ENCODE data around the gene ANKRD52. TPM values are rescaled to one million over a fixed set of nuclear protein-coding genes. Genes with fewer than 3 reads are reported as not detected.
A peak's percentile ranks its signal among the peaks of the same experiment; 100 is the strongest.

ANKRD52 gene
- total and polyA plus RNA-seq, 9 of the 15 experiments (the other 6 are each of a cell fraction or from before 2014, with no cell fraction given) = 0.52 to 46.8 (median 7.9) TPM

DNA sequence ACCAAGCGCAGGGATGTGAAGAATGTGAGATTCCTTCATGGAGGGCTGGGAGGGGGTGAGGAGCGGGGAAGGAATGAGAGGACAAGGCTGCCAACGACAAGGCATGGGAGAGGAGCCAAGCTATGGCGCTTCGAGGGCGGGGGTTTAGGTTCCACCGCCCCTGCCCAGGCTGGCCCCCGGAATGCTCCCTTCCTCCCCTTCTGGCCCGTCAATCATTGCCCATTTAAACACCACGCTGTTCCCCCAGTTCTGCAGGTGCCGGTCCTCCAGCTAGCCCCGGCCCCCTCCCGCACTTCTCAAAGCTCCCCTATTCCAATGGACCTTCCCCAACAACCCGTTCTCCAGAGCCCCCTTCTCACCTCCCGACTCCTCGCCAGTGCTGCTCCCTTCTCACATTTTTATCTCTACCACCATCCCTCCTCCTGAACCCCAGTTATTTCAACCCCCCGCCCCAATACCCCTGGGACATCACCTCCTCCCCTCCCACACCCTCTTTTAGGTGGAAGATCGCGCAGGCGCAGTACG, 36.9 kb downstream of the ANKRD52 start (continued):
- no peak for TF ChIP-seq ZNF318 (IDR thresholded peaks at IDR 0.05; ENCODE audit: borderline replicate concordance in 1 of 2, low read depth in 1 of 2)
- TF ChIP-seq, protein P1, sequence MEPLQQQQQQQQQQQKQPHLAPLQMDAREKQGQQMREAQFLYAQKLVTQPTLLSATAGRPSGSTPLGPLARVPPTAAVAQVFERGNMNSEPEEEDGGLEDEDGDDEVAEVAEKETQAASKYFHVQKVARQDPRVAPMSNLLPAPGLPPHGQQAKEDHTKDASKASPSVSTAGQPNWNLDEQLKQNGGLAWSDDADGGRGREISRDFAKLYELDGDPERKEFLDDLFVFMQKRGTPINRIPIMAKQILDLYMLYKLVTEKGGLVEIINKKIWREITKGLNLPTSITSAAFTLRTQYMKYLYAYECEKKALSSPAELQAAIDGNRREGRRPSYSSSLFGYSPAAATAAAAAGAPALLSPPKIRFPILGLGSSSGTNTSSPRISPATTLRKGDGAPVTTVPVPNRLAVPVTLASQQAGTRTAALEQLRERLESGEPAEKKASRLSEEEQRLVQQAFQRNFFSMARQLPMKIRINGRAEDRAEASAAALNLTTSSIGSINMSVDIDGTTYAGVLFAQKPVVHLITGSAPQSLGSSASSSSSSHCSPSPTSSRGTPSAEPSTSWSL (CRISPR knock-in tag; IDR thresholded peaks at IDR 0.05; ENCODE audit: borderline replicate concordance) = no peak
- TF ChIP-seq CHD2 (IDR thresholded peaks at IDR 0.05; ENCODE audit: low read depth, low read length) = no peak
- TF ChIP-seq, protein P2, sequence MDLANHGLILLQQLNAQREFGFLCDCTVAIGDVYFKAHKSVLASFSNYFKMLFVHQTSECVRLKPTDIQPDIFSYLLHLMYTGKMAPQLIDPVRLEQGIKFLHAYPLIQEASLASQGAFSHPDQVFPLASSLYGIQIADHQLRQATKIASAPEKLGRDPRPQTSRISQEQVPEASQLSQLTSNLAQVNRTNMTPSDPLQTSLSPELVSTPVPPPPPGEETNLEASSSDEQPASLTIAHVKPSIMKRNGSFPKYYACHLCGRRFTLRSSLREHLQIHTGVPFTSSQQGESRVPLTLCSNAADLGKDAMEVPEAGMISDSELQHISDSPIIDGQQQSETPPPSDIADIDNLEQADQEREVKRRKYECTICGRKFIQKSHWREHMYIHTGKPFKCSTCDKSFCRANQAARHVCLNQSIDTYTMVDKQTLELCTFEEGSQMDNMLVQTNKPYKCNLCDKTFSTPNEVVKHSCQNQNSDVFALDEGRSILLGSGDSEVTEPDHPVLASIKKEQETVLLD (IDR thresholded peaks at IDR 0.05) = no peak; the same call in 1 of the 2 replicates
- TF ChIP-seq HDAC2 (IDR thresholded peaks at IDR 0.05) = 0 out of 2 replicates have a peak, but pooled peaks have one; percentile 16
- no peak for TF ChIP-seq CHD1 (IDR thresholded peaks at IDR 0.05; ENCODE audit: low read length)
- TF ChIP-seq GTF2A2 (tag; IDR thresholded peaks at IDR 0.05) = no peak
- no peak for TF ChIP-seq ZNF121 (CRISPR knock-in tag; conservative IDR thresholded peaks at IDR 0.05)
- TF ChIP-seq, protein P3, sequence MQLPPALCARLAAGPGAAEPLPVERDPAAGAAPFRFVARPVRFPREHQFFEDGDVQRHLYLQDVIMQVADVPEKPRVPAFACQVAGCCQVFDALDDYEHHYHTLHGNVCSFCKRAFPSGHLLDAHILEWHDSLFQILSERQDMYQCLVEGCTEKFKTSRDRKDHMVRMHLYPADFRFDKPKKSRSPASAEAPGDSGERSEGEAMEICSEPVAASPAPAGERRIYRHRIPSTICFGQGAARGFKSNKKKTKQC (CRISPR knock-in tag; IDR thresholded peaks at IDR 0.05) = 0 out of 2 replicates have a peak, but pooled peaks have one; percentile 17
- 0 out of 4 replicates have a peak, but pooled peaks of 1 of the 2 experiments have one; percentile 46 for TF ChIP-seq SIN3A (IDR thresholded peaks at IDR 0.05; ENCODE audit: borderline replicate concordance in 2 of 2, control insufficient read depth in 1 of 2, low read depth in 2 of 2, low read length in 2 of 2)
- peak in 1 of 2 experiments; percentile 95; a peak in 2 of 4 replicates for TF ChIP-seq FOXK2 (conservative IDR thresholded peaks at IDR 0.05 in 1 of 2, IDR thresholded peaks at IDR 0.05 in 1 of 2; ENCODE audit: low read depth in 2 of 2)

Data from K562 (cell line).